Gastroesophageal sphincter (tissue), 4 donors: ENCODE measurements around the gene ABCC2. TPM values are rescaled to one million over a fixed set of nuclear protein-coding genes. Genes with fewer than 3 reads are reported as not detected.

Experiments
- ATAC-seq: fragments of 150-250 bp; one replicate; pipeline ENCODE4 v1.9.1; 2016; ENCODE audit warnings: mild to moderate bottlenecking, moderate library complexity
- H3K27ac ChIP-seq, 4 donors: fragments of 200-600 bp; sonication (generic) in 3 of 4; 1 replicate in 3 of 4; 2 replicates in 1 of 4; pipeline ENCODE4 v1.5.1; 2016 to 2019
- H3K27me3 ChIP-seq: fragments of 200-600 bp; sonication (generic); one replicate; pipeline ENCODE4 v1.5.1; 2019
- H3K36me3 ChIP-seq, 2 donors: fragments of 200-600 bp; sonication (generic); one replicate each; pipeline ENCODE4 v1.5.1; 2019; ENCODE audit warnings: control low read depth in 1 of 2
- H3K4me1 ChIP-seq, 3 donors: fragments of 200-600 bp; sonication (generic); 1 replicate in 2 of 3; 2 replicates in 1 of 3; pipeline ENCODE4 v1.5.1; 2016 to 2019; ENCODE audit warnings: control low read depth in 2 of 3
- H3K4me3 ChIP-seq, 2 donors: fragments of 200-600 bp; sonication (generic); one replicate each; pipeline ENCODE4 v1.5.1; 2019; ENCODE audit warnings: mild to moderate bottlenecking in 1 of 2, moderate library complexity in 1 of 2
- H3K9me3 ChIP-seq, 3 donors: fragments of 200-600 bp; sonication (generic); one replicate each; pipeline ENCODE4 v1.5.1; 2017 to 2019; ENCODE audit warnings: control low read depth in 2 of 3
- EP300 ChIP-seq: sonication (generic); formaldehyde crosslinking; IDR thresholded peaks from one replicate; pipeline ENCODE4 v1.6.1; 2017; ENCODE audit warnings: antibody characterized with exemption, mild to moderate bottlenecking
- POLR2A ChIP-seq, 2 donors: fragments of 450-650 bp; IDR thresholded peaks; one replicate each; pipeline ENCODE4 v1.6.1; 2017; ENCODE audit warnings: antibody characterized with exemption in 2 of 2, mild to moderate bottlenecking in 2 of 2, moderate library complexity in 1 of 2
- POLR2AphosphoS5 ChIP-seq: sonication (generic); formaldehyde crosslinking; IDR thresholded peaks from one replicate; pipeline ENCODE4 v1.6.1; 2017; ENCODE audit warnings: antibody characterized with exemption
- WGBS, 2 donors: methylation state at CpG; one replicate each; pipeline ENCODE4 v1.1.5; 2018; ENCODE audit warnings: low coverage in 1 of 2; 5-methylcytosine and 5-hydroxymethylcytosine counted together
- total RNA-seq, 4 donors: library from RNA; depleted of rRNA; stranded (reverse); fragments of >200 nt; gene quantifications; one replicate each; pipeline ENCODE4 v1.1.0, GENCODE V29; 2016
- TF ChIP-seq, protein P1 (sequence below), 4 experiments: fragments of 200-600 bp in 2 of 4; fragments of 450-650 bp in 2 of 4; sonication (generic) in 1 of 4; IDR thresholded peaks; one replicate each; pipeline ENCODE4 v1.5.1; 2017 to 2019; ENCODE audit warnings: antibody characterized with exemption in 4 of 4, mild to moderate bottlenecking in 2 of 4, moderate library complexity in 2 of 4

Gene ABCC2
- total RNA-seq, 4 donors from 2014 or later: 0.46 to 1.5 (median 0.73) TPM

DNA sequence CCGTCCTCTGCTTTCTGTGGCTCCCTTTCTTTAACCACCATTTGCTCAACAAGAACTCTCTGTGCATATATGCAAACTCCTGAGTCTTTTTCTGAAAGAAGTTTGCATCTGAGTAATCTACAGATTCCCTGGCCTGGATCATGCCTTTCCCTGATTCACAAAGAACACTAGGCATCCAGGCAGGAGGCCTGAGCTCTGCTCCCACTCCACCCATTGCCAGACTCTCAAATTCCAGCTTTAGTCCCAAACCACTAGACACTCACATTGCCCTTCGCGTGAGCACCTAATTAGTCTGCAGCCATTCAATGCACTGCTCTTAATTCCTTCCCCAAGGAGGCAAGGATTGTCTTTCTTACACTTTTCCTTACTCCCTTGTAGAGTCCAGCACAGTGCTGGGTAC lies 60.9 kb downstream of the ABCC2 start:
- H3K4me3 ChIP-seq: no peak overlapping the region
- ATAC-seq: no peak
- H3K36me3 ChIP-seq: no peaks in the 10 kb centered on the region
- H3K27ac ChIP-seq: no peak overlapping the region
- no peaks in the 10 kb centered on the region for H3K9me3 ChIP-seq
- TF ChIP-seq, protein P1, sequence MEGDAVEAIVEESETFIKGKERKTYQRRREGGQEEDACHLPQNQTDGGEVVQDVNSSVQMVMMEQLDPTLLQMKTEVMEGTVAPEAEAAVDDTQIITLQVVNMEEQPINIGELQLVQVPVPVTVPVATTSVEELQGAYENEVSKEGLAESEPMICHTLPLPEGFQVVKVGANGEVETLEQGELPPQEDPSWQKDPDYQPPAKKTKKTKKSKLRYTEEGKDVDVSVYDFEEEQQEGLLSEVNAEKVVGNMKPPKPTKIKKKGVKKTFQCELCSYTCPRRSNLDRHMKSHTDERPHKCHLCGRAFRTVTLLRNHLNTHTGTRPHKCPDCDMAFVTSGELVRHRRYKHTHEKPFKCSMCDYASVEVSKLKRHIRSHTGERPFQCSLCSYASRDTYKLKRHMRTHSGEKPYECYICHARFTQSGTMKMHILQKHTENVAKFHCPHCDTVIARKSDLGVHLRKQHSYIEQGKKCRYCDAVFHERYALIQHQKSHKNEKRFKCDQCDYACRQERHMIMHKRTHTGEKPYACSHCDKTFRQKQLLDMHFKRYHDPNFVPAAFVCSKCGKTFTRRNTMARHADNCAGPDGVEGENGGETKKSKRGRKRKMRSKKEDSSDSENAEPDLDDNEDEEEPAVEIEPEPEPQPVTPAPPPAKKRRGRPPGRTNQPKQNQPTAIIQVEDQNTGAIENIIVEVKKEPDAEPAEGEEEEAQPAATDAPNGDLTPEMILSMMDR (IDR thresholded peaks at IDR 0.05): no peak
- no peak for TF ChIP-seq POLR2A (IDR thresholded peaks at IDR 0.05)
- no peak for TF ChIP-seq EP300
- TF ChIP-seq POLR2AphosphoS5: no peak
- WGBS, 2 donors: 67 to 89% methylated on average over 3 of the region's 3 CpGs
- peaks cover 0 to 12% (median 4%) of the 10 kb centered on the region in 3 donors for H3K4me1 ChIP-seq
- H3K27me3 ChIP-seq: no peaks in the 10 kb centered on the region

DNA sequence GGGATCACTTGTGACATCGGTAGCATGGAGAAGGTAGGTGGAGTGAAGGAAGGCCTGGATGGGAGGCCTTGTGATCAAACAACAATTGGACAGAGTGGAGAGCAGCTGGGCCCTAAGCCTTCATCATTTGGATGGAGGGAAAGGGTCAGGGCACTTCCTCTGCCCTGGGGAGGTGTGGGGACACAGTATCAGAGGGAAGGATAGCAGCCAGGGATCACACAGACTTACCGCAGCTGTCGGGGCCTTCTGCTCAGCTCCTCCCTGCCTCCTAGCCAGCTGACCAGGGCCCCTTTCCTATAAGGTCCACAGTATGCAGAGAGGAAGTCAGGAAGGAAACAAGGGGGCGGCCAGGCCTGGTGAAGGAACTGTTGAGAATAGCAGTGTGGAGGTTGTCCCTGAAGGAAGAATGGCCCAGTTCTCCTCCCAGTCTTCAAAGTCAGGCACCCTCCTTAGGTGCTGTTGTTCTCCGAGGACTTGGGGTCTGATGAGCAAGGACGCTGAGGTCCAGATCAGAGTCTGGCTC lies 62.1 kb downstream of the ABCC2 start:
- no peak for ATAC-seq
- no peak overlapping the region for H3K27ac ChIP-seq
- peaks cover 0 to 13% (median 4%) of the 10 kb centered on the region in 3 donors for H3K4me1 ChIP-seq
- no peaks in the 10 kb centered on the region for H3K9me3 ChIP-seq
- H3K4me3 ChIP-seq: no peak overlapping the region
- no peaks in the 10 kb centered on the region for H3K36me3 ChIP-seq
- TF ChIP-seq EP300 (no peak), POLR2AphosphoS5 (no peak), POLR2A (IDR thresholded peaks at IDR 0.05) (no peak)
- TF ChIP-seq, protein P1 (IDR thresholded peaks at IDR 0.05): no peak
- H3K27me3 ChIP-seq: no peaks in the 10 kb centered on the region
- 64 to 83% methylated on average over 4 to 6 of the region's 6 CpGs for WGBS, 2 donors

DNA sequence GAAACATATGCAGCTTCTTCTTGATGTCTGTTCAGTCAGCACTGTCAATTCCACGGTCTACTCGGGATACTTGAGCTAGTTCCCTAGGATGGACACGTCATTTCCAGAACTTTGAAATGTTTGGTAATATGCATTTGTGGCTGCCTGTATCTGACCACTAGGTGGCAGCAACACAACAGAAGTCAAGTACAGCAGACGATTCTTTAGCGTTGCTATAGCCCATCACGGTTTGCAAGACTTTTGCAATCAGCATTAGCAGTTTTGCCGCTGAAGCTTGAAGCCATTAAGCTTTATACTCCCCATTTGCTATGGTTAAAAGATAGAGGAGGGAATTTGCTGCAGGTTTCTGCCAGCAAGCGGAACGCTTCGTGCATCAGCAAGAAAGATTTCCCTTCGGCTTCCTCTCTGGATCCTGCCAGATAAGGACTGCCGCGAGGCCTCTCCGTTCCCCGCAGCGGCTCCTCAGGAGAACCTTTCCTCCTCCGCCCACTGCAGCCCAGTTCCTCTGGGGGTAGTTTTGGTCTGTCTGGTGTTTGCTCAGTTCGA lies 63.5 kb downstream of the ABCC2 start:
- peak; percentile 92 for ATAC-seq
- no peak for TF ChIP-seq POLR2AphosphoS5
- TF ChIP-seq, protein P1 (IDR thresholded peaks at IDR 0.05): peak; percentile 89 to 98 (median 96)
- Histone ChIP-seq H3K9me3 (no peaks in the 10 kb centered on the region), H3K27me3 (no peaks in the 10 kb centered on the region), H3K4me1 (peaks cover 0 to 24% (median 4%) of the 10 kb centered on the region in 3 donors), H3K27ac (peak overlapping the region in 3 of 4 donors; percentile 13 to 31 (median 15)), H3K36me3 (no peaks in the 10 kb centered on the region), H3K4me3 (peak overlapping the region in 1 of 2 donors; percentile 36)
- WGBS, 2 donors: 2% methylated on average over 9 to 16 of the region's 18 CpGs

DNA sequence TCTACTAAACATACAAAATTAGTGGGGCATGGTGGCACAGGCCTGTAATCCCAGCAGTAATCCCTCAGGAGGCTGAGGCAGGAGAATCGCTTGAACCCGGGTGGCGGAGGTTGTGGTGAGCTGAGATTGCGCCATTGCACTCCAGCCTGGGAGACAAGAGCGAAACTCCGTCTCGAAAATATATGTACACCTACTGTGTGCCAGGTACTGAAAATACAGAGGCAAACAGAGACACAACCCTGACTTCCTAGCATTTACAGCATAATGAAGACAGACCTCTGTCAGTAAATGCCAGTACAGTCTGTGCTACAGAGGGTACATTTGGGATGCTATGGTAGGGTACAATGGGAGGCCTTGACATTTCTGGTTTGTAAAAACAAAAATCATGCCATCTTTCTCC lies 66.6 kb downstream of the ABCC2 start:
- Histone ChIP-seq H3K4me3 (no peak overlapping the region), H3K27ac (no peak overlapping the region), H3K4me1 (peaks cover 0 to 24% (median 4%) of the 10 kb centered on the region in 3 donors), H3K9me3 (no peaks in the 10 kb centered on the region), H3K36me3 (peaks cover 0 to 3% of the 10 kb centered on the region in 2 donors), H3K27me3 (no peaks in the 10 kb centered on the region)
- TF ChIP-seq POLR2AphosphoS5 (no peak), POLR2A (IDR thresholded peaks at IDR 0.05) (no peak), EP300 (no peak)
- TF ChIP-seq, protein P1 (IDR thresholded peaks at IDR 0.05): no peak
- no peak for ATAC-seq
- 95% methylated on average over 7 of the region's 7 CpGs; no CpG with 5 or more reads in 1 of the 2 donors for WGBS, 2 donors

DNA sequence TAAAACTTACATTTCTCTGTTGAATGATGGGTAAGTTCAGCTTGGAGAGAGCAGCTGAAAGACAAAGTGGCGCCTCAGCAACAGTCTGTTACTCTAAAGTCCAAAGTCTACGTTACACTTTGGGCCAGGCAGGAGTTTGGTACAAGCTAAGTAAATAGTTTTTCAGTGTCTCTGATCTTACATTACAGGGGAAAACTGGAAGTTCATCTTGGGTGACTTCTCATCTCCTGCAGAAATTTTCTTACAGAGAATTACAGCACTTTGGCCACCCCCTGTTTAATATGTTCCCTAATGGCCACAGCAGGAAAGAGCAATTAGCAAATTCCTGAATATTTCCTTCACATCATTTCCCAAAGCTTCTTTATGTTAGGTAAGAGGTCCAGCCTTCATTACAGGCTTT lies 67.1 kb downstream of the ABCC2 start:
- WGBS, 2 donors: 88 to 100% methylated on average over 1 to 2 of the region's 2 CpGs
- ATAC-seq: no peak
- TF ChIP-seq EP300 (no peak), POLR2AphosphoS5 (no peak), POLR2A (IDR thresholded peaks at IDR 0.05) (no peak)
- TF ChIP-seq, protein P1 (IDR thresholded peaks at IDR 0.05): no peak
- Histone ChIP-seq H3K27me3 (no peaks in the 10 kb centered on the region), H3K4me1 (peaks cover 0 to 24% (median 4%) of the 10 kb centered on the region in 3 donors), H3K9me3 (no peaks in the 10 kb centered on the region), H3K27ac (no peak overlapping the region), H3K36me3 (peaks cover 0 to 3% of the 10 kb centered on the region in 2 donors), H3K4me3 (no peak overlapping the region)
